H9 (cell line): Measurements from ENCODE around the gene COG6. TPM values are rescaled to one million over a fixed set of nuclear protein-coding genes. Genes with fewer than 3 reads are reported as not detected.

Source experiments
- DNase-seq: peaks from one replicate; pipeline ENCODE4 v3.0.0-alpha.2; 2017
- H2AFZ ChIP-seq: one replicate; pipeline ENCODE4 v1.6.1; 2013; ENCODE audit warnings: mild to moderate bottlenecking, low read length, control low read depth, moderate library complexity
- H2AK5ac ChIP-seq: 2 replicates; pipeline ENCODE4 v1.6.1; 2013; ENCODE audit warnings: low read length, control low read depth, mixed read lengths; ENCODE audit not compliant: insufficient read length
- H2BK120ac ChIP-seq: one replicate; pipeline ENCODE4 v1.6.1; 2013; ENCODE audit warnings: low read depth, mild to moderate bottlenecking, low read length, control low read depth, inconsistent platforms; ENCODE audit not compliant: poor library complexity, severe bottlenecking
- H2BK12ac ChIP-seq: 2 replicates; pipeline ENCODE4 v1.6.1; 2013; ENCODE audit warnings: low read length, control low read depth, mixed read lengths, low read depth; ENCODE audit not compliant: insufficient read length
- H2BK15ac ChIP-seq: 2 replicates; pipeline ENCODE4 v1.6.1; 2013; ENCODE audit warnings: low read depth, low read length, control low read depth
- H2BK20ac ChIP-seq: one replicate; pipeline ENCODE4 v1.6.1; 2013; ENCODE audit warnings: low read depth, mild to moderate bottlenecking, low read length, control low read depth, inconsistent platforms; ENCODE audit not compliant: poor library complexity, severe bottlenecking
- H2BK5ac ChIP-seq: 2 replicates; pipeline ENCODE4 v1.6.1; 2013; ENCODE audit warnings: low read length, control low read depth, mixed read lengths; ENCODE audit not compliant: insufficient read length
- H3K14ac ChIP-seq: 2 replicates; pipeline ENCODE4 v1.6.1; 2013; ENCODE audit warnings: low read length, control low read depth; ENCODE audit not compliant: insufficient read depth
- H3K18ac ChIP-seq: 2 replicates; pipeline ENCODE4 v1.6.1; 2013; ENCODE audit warnings: low read depth, mild to moderate bottlenecking, mixed read lengths, low read length, control low read depth; ENCODE audit not compliant: insufficient read length
- H3K23ac ChIP-seq: 2 replicates; pipeline ENCODE4 v1.6.1; 2013; ENCODE audit warnings: low read length, control low read depth, mixed read lengths, low read depth; ENCODE audit not compliant: insufficient read length
- H3K23me2 ChIP-seq: 2 replicates; pipeline ENCODE4 v1.6.1; 2013; ENCODE audit warnings: low read depth, mild to moderate bottlenecking, mixed read lengths, low read length, control low read depth; ENCODE audit not compliant: insufficient read length, poor library complexity, severe bottlenecking
- H3K27ac ChIP-seq: 2 replicates; pipeline ENCODE4 v1.5.1; 2013; ENCODE audit warnings: low read length, control low read depth, mixed read lengths, low read depth; ENCODE audit not compliant: insufficient read length
- H3K27me3 ChIP-seq: 2 replicates; pipeline ENCODE4 v1.6.1; 2013; ENCODE audit warnings: low read length, control low read depth, inconsistent platforms; ENCODE audit not compliant: insufficient read depth
- H3K4ac ChIP-seq: 2 replicates; pipeline ENCODE4 v1.6.1; 2013; ENCODE audit warnings: low read depth, mild to moderate bottlenecking, control low read depth, inconsistent platforms, low read length, moderate library complexity
- H3K4me1 ChIP-seq: 2 replicates; pipeline ENCODE4 v1.6.1; 2013; ENCODE audit warnings: low read length, control low read depth, inconsistent platforms; ENCODE audit not compliant: insufficient read depth
- H3K4me2 ChIP-seq: 2 replicates; pipeline ENCODE4 v1.6.1; 2013; ENCODE audit warnings: low read length, control low read depth, mixed read lengths; ENCODE audit not compliant: insufficient read length, insufficient read depth
- H3K56ac ChIP-seq: 2 replicates; pipeline ENCODE4 v1.6.1; 2013; ENCODE audit warnings: low read depth, mild to moderate bottlenecking, mixed read lengths, low read length, control low read depth; ENCODE audit not compliant: insufficient read length
- H3K79me1 ChIP-seq: 2 replicates; pipeline ENCODE4 v1.6.1; 2013; ENCODE audit warnings: low read depth, mild to moderate bottlenecking, moderate library complexity, low read length, control low read depth, inconsistent platforms; ENCODE audit not compliant: insufficient read depth, poor library complexity, severe bottlenecking
- H3K79me2 ChIP-seq: 2 replicates; pipeline ENCODE4 v1.6.1; 2013; ENCODE audit warnings: low read length, control low read depth, inconsistent platforms; ENCODE audit not compliant: insufficient read depth
- H3K9ac ChIP-seq: 2 replicates; pipeline ENCODE4 v1.6.1; 2013; ENCODE audit warnings: low read length, control low read depth, mixed read lengths; ENCODE audit not compliant: insufficient read length; ENCODE audit errors: extremely low read depth
- H3K9me3 ChIP-seq: one replicate; pipeline ENCODE4 v1.6.1; 2013; ENCODE audit warnings: low read depth, low read length, inconsistent platforms; ENCODE audit not compliant: control insufficient read depth
- H3T11ph ChIP-seq: one replicate; pipeline ENCODE4 v1.6.1; 2013; ENCODE audit warnings: mild to moderate bottlenecking, low read length, control low read depth, inconsistent platforms
- H4K20me1 ChIP-seq: one replicate; pipeline ENCODE4 v1.6.1; 2013; ENCODE audit not compliant: control insufficient read depth, insufficient read length, insufficient read depth
- H4K5ac ChIP-seq: 2 replicates; pipeline ENCODE4 v1.6.1; 2013; ENCODE audit warnings: low read depth, mild to moderate bottlenecking, mixed read lengths, low read length, control low read depth; ENCODE audit not compliant: insufficient read length
- H4K8ac ChIP-seq: replicated peaks from 2 replicates; pipeline ENCODE4 v1.6.1; 2013; ENCODE audit warnings: low read length, control low read depth, mixed read lengths, low read depth; ENCODE audit not compliant: insufficient read length
- H4K91ac ChIP-seq: 2 replicates; pipeline ENCODE4 v1.6.1; 2013; ENCODE audit warnings: low read depth, mild to moderate bottlenecking, moderate library complexity, mixed read lengths, low read length, control low read depth; ENCODE audit not compliant: insufficient read length
- H3K27ac Mint-ChIP-seq, 3 experiments: 2 replicates in 2 of 3; 3 replicates in 1 of 3; pipeline ENCODE4 v1.8.0; 2020 to 2021; ENCODE audit warnings: mixed read lengths in 3 of 3, mild to moderate bottlenecking in 1 of 3, moderate library complexity in 1 of 3
- H3K27me3 Mint-ChIP-seq: 2 replicates; pipeline ENCODE4 v1.8.0; 2021; ENCODE audit warnings: low read depth, mild to moderate bottlenecking, moderate library complexity, mixed read lengths
- H3K36me3 Mint-ChIP-seq, 3 experiments: 2 replicates in 2 of 3; 3 replicates in 1 of 3; pipeline ENCODE4 v1.8.0; 2020 to 2021; ENCODE audit warnings: low read depth in 3 of 3, mixed read lengths in 3 of 3; ENCODE audit not compliant: insufficient read depth in 1 of 3
- H3K4me1 Mint-ChIP-seq, 2 experiments: 2 replicates each; pipeline ENCODE4 v1.8.0; 2020; ENCODE audit warnings: mixed read lengths in 2 of 2
- H3K4me3 Mint-ChIP-seq, 2 experiments: 2 replicates in 1 of 2; 3 replicates in 1 of 2; pipeline ENCODE4 v1.8.0; 2020 to 2021; ENCODE audit warnings: mild to moderate bottlenecking in 2 of 2, mixed read lengths in 2 of 2, moderate library complexity in 1 of 2
- H3K9me3 Mint-ChIP-seq, 2 experiments: 2 replicates in 1 of 2; 3 replicates in 1 of 2; pipeline ENCODE4 v1.8.0; 2020; ENCODE audit warnings: mild to moderate bottlenecking in 2 of 2, mixed read lengths in 2 of 2, moderate library complexity in 1 of 2
- CTCF ChIP-seq: fragments of 200-600 bp; sonication (generic); conservative IDR thresholded peaks from 3 replicates; pipeline ENCODE4 v1.8.0; 2021; ENCODE audit warnings: antibody characterized with exemption, mild to moderate bottlenecking
- WGBS: extraction: QIAGEN DNeasy Blood & Tissue Kit; methylation state at CpG from one replicate; pipeline ENCODE4 v1.1.7; 2013; ENCODE audit warnings: missing lambda C conversion rate, low lambda C conversion rate, mixed read lengths; ENCODE audit not compliant: insufficient read length; ENCODE audit errors: extremely low coverage; 5-methylcytosine and 5-hydroxymethylcytosine counted together
- total RNA-seq: library from RNA; stranded (reverse); gene quantifications from 2 replicates; pipeline ENCODE4 v1.2.1, GENCODE V29; 2021

Gene COG6
- total RNA-seq, 1 experiment from 2014 or later, result 23.7 TPM

GRCh38 chr13:39781381-39781780, 125.9 kb downstream of the COG6 start:
- Histone ChIP-seq H3K9me3 (no peaks in the 10 kb centered on the region), H2BK15ac (no peak overlapping the region), H4K8ac (no peak overlapping the region), H2AFZ (no peak overlapping the region), H3K79me1 (no peaks in the 10 kb centered on the region), H3K56ac (no peak overlapping the region), H3K4ac (no peak overlapping the region), H3K18ac (no peak overlapping the region), H2AK5ac (no peak overlapping the region), H4K5ac (no peak overlapping the region), H3K27ac (no peak overlapping the region), H2BK120ac (no peak overlapping the region), H4K20me1 (no peaks in the 10 kb centered on the region), H3K23ac (no peak overlapping the region), H2BK20ac (no peak overlapping the region), H3K9ac (no peak overlapping the region), H3K79me2 (no peaks in the 10 kb centered on the region), H4K91ac (no peak overlapping the region), H3T11ph (no peak overlapping the region), H2BK5ac (no peak overlapping the region), H3K4me2 (no peak overlapping the region), H3K23me2 (no peaks in the 10 kb centered on the region), H3K4me1 (no peaks in the 10 kb centered on the region; the same call in 1 of the 2 replicates), H2BK12ac (no peak overlapping the region), H3K14ac (no peak overlapping the region), H3K27me3 (no peaks in the 10 kb centered on the region)
- no CpG with 5 or more reads among the region's 2 CpGs for WGBS
- Mint-ChIP-seq H3K27me3 (no peaks in the 10 kb centered on the region), H3K36me3 (no peaks in the 10 kb centered on the region; a peak in 1 of 7 replicates), H3K4me3 (no peak overlapping the region), H3K9me3 (no peaks in the 10 kb centered on the region; a peak in 2 of 5 replicates), H3K27ac (no peak overlapping the region), H3K4me1 (peaks cover 10 to 15% of the 10 kb centered on the region in 2 experiments)
- no peak for TF ChIP-seq CTCF
- no peak for DNase-seq
